ENCODE measurements around the gene S100P.
A peak's percentile ranks its signal among the peaks of the same experiment; 100 is the strongest.

The S100P gene

GRCh38 chr4:6703786-6704185 is 10.1 kb downstream of the S100P start:
- H3K4me1 ChIP-seq (ENCODE audit: low read depth, poor library complexity, severe bottlenecking) = peaks cover 10% of the 10 kb centered on the region
- no peak overlapping the region for H3K4me2 ChIP-seq
- peaks cover 17% of the 10 kb centered on the region for H3K79me2 ChIP-seq (ENCODE audit: insufficient read depth, low read depth)
- no peak overlapping the region for H3K4me3 ChIP-seq (IDR thresholded peaks at IDR 0.05; ENCODE audit: insufficient read depth, low read depth, low read length)
- no peak for TF ChIP-seq CTCF (conservative IDR thresholded peaks at IDR 0.05; ENCODE audit: low read depth, low read length)
- no peaks in the 10 kb centered on the region for H3K36me3 ChIP-seq (ENCODE audit: insufficient read depth)
- no peak overlapping the region for H3K9ac ChIP-seq
- no peaks in the 10 kb centered on the region for H3K27me3 ChIP-seq (ENCODE audit: insufficient read depth, low read depth)
- H2AFZ ChIP-seq (ENCODE audit: low read depth) = no peak overlapping the region
- no peak overlapping the region for H3K27ac ChIP-seq
- no peaks in the 10 kb centered on the region for H4K20me1 ChIP-seq (ENCODE audit: insufficient read depth)

- Histone ChIP-seq H3K27me3 (ENCODE audit: insufficient read depth, low read depth) (no peaks in the 10 kb centered on the region), H3K27ac (no peak overlapping the region), H3K4me2 (no peak overlapping the region), H3K9ac (no peak overlapping the region), H4K20me1 (ENCODE audit: insufficient read depth) (no peaks in the 10 kb centered on the region), H3K4me3 (IDR thresholded peaks at IDR 0.05; ENCODE audit: insufficient read depth, low read depth, low read length) (no peak overlapping the region), H2AFZ (ENCODE audit: low read depth) (no peak overlapping the region), H3K4me1 (ENCODE audit: low read depth, poor library complexity, severe bottlenecking) (peaks cover 10% of the 10 kb centered on the region), H3K79me2 (ENCODE audit: insufficient read depth, low read depth) (peaks cover 25% of the 10 kb centered on the region), H3K36me3 (ENCODE audit: insufficient read depth) (no peaks in the 10 kb centered on the region)
- no peak for TF ChIP-seq CTCF (conservative IDR thresholded peaks at IDR 0.05; ENCODE audit: low read depth, low read length)
Measured at GRCh38 chr4:6705646-6706045, 12.0 kb downstream of the S100P start.

GRCh38 chr4:6706173-6706572 is 12.5 kb downstream of the S100P start:
- Histone ChIP-seq H2AFZ (ENCODE audit: low read depth) (no peak overlapping the region), H3K4me1 (ENCODE audit: low read depth, poor library complexity, severe bottlenecking) (peaks cover 10% of the 10 kb centered on the region), H3K4me3 (IDR thresholded peaks at IDR 0.05; ENCODE audit: insufficient read depth, low read depth, low read length) (no peak overlapping the region), H3K27me3 (ENCODE audit: insufficient read depth, low read depth) (no peaks in the 10 kb centered on the region), H3K27ac (no peak overlapping the region), H3K9ac (no peak overlapping the region), H3K36me3 (ENCODE audit: insufficient read depth) (no peaks in the 10 kb centered on the region), H3K79me2 (ENCODE audit: insufficient read depth, low read depth) (peaks cover 25% of the 10 kb centered on the region), H3K4me2 (no peak overlapping the region), H4K20me1 (ENCODE audit: insufficient read depth) (no peaks in the 10 kb centered on the region)
- TF ChIP-seq CTCF (conservative IDR thresholded peaks at IDR 0.05; ENCODE audit: low read depth, low read length) = no peak

GRCh38 chr4:6709230-6710114 is 15.8 kb downstream of the S100P start, which contains the start of gene MRFAP1L1:
MRFAP1L1 (minus strand) TSS chr4:6709865; CDS start chr4:6709629, 236 bp downstream.
- H2AFZ ChIP-seq (ENCODE audit: low read depth) = peak within 1 kb of the TSS; percentile 78
- H3K9ac ChIP-seq = peak within 1 kb of the TSS; percentile 51; the same call in 1 of the 2 replicates
- TF ChIP-seq CTCF (conservative IDR thresholded peaks at IDR 0.05; ENCODE audit: low read depth, low read length) = no peak
- no peaks in the 10 kb centered on the region for H3K36me3 ChIP-seq (ENCODE audit: insufficient read depth)
- H3K27me3 ChIP-seq (ENCODE audit: insufficient read depth, low read depth) = no peaks in the 10 kb centered on the region
- peak within 1 kb of the TSS; percentile 91 for H3K4me3 ChIP-seq (IDR thresholded peaks at IDR 0.05; ENCODE audit: insufficient read depth, low read depth, low read length)
- no peaks in the 10 kb centered on the region for H4K20me1 ChIP-seq (ENCODE audit: insufficient read depth)
- peak within 1 kb of the TSS; percentile 78 for H3K4me2 ChIP-seq
- H3K4me1 ChIP-seq (ENCODE audit: low read depth, poor library complexity, severe bottlenecking) = peaks cover 10% of the 10 kb centered on the region
- H3K27ac ChIP-seq = peak within 1 kb of the TSS; percentile 55
- peaks cover 25% of the 10 kb centered on the region for H3K79me2 ChIP-seq (ENCODE audit: insufficient read depth, low read depth)
